COLO668 (cell line): ENCODE results near the gene KDM5B.
"Not testable (repeated sequence)": the region's sequence is repeated elsewhere in the genome, so short reads cannot be mapped to it uniquely, and the experiment has no call there.

Experiments used
- DNase-seq: peaks from one replicate; lab custom pipeline; 2025; ENCODE audit not compliant: unreplicated experiment; lab: John Stamatoyannopoulos, UW

KDM5B gene

DNA sequence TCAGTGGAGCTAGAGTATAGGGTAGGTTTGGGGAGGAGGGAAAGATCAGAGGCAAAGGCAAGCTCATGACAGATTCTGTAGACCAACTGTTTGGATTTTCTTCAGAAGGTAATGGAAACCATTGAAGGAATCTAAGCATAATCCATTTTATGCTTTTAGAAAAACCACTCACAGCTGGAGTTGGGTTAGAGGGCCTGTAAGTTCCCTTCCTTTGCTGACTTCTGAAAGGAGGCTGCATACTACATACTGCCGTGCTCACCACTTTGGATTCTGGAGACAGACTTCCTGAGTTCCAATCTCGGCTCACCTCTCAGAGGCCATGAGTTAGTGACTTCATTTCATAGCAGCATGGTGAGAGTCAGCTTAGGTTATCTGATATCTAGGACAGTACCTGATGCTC, 91.6 kb downstream of the KDM5B start:
- no peak for DNase-seq

DNA sequence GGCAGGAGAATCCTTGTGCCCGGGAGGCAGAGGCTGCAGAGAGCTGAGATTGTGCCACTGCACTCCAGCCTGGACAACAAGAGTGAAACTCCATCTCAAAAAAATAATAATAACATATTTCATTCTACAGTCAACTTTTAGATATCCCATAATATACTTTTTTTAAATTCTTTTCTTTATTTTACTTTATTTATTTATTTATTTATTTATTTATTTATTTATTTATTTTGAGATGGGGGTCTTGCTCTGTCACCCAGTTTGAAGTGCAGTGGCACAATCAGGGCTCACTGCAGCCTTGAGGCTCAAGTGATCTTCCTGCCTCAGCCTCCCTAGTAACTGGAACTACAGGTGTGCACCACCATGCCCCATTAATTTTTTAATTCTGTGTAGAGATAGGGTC, 94.0 kb downstream of the KDM5B start:
- DNase-seq: not testable (repeated sequence)

DNA sequence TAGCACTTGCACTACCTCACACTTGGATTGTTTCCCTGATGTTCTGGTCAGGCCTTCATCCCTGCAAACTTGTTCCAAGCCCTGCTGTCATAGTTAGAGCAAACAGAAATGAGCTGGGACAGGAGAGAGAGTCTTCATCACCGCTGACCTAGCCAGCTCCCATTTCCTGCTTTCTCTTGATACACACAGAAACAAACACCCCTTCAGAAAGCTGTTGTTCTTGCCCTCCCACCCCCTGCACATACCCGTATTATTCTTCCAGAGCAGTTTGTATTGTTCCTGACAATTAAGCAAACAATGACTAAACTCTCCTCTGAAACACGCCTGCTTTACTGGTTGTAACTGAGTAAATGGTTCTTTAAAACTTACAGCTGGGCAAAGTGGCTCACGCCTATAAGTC, 95.1 kb downstream of the KDM5B start:
- peak; percentile 62 for DNase-seq

DNA sequence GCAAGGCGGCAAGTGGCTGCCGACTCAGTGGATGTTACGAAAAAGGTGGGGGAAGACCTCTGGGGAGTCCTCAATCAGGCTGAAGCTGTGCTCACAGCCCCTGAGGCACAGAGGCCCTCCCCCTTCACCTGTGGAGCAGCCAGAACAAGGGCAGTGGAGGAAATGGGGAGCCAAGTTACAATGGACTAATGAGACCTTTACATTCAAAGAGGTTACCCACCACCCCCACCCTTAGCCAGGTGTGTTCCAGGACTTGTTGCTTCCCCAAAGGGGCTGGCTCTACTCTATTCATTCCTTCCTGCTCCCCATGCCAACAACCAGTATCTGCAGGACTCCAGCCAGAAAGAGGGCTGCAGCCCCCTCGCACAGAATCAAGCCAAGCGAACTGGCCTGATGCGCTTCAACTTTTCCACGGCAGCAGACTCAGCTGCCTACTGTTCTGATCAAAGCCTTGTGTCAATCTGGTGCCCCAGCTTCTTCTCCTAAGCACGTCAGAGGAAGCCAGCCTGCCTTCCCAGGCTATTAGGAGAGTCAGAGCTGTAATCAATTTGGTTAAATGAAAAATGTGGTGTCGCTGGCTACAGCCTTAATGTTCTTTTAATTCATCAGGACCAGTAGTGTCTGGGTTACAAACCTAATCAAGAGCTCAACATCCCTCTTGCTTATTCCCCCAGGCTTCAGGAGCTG, 96.1 kb downstream of the KDM5B start:
- no peak for DNase-seq

DNA sequence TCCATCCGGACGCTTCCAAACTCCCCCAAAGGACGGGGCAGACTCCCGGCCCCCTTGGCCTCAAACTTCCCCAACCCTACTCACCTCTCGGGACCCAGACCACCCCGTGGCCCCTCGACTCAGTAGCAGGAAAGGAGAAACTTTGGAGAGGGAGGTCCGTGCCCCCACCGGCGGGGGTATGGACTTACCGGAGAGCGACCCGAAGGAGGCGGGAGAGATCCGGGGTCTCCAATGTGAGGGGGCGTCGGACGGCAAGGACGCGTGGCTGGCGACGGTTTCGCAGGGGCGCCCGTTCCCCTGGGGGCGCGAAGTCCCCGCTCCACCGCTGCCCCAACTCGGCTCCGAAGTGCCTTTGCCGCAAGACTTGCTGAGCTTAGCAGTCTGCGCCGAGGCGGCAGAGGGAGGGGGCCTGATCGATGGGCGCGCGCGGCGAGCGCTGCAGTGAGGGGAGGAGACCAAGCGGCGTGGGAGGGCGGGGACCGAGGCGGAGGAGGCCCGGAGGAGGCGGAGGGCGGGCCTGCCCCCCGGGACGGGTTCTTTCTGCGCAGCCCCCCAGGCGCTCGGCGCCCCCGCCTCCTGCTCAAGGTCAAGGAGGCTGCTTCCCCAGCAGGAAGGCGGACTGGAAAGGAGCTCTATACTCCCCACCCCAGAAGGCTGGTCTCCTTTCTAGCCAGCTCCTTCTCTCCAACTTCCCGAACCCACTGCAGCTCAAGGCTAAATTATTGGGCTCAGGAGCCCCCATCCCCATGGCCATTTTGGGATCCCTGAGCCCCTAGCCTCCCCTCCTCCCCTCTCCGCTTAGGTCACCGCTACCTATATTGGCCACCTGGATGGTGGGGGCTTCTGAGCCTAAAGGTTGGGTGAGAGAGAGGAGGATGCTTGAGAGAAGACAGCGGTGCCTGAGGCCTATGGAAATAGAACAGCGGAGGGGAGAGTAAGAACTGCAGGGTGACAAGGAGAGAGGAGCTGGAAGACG, 97.9 kb downstream of the KDM5B start, which contains the start of gene SYT2:
Gene SYT2, minus strand, starts transcription at position 385 of the 976 bp plus-strand sequence. CDS start 104,682 bp downstream, outside the sequence.
- peak; percentile 78 for DNase-seq

DNA sequence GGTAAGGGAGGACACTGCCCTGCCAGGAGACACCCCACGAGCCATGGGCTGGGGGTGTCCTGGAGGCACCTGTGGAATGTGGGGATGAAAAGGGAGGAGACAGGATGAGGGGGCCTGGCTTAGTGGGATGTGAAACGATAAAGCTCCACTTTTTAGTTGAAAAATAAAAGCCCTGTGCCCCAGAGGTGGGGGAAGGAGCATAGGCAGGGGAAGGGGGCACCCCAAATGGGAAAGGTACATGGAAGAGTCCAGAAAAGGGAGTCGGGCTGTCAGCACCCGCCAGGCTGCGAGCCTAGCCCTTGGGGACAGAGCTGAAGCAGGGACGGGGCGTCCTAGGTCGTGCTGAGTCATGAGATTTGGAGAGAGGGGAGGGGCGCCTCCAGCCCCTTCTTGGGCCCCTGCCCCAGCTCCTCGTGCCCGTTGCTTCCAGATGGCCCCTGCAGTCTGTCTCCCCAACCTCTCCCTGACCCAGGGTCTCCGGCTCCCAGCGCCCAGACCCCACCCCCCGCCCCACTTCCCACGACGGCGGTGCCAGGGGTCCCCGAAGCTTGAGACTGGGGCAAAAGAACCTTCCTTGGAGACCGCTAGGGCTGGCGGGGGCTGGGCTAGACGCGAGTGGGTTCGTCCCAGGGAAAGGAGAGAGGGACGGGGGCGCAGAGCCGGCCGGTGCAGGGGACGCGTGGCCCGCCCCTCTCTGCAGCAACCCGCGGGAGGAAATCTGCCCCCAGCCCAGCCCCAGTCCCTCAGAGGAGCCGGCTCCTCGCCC, 98.8 kb downstream of the KDM5B start:
- DNase-seq: no peak

DNA sequence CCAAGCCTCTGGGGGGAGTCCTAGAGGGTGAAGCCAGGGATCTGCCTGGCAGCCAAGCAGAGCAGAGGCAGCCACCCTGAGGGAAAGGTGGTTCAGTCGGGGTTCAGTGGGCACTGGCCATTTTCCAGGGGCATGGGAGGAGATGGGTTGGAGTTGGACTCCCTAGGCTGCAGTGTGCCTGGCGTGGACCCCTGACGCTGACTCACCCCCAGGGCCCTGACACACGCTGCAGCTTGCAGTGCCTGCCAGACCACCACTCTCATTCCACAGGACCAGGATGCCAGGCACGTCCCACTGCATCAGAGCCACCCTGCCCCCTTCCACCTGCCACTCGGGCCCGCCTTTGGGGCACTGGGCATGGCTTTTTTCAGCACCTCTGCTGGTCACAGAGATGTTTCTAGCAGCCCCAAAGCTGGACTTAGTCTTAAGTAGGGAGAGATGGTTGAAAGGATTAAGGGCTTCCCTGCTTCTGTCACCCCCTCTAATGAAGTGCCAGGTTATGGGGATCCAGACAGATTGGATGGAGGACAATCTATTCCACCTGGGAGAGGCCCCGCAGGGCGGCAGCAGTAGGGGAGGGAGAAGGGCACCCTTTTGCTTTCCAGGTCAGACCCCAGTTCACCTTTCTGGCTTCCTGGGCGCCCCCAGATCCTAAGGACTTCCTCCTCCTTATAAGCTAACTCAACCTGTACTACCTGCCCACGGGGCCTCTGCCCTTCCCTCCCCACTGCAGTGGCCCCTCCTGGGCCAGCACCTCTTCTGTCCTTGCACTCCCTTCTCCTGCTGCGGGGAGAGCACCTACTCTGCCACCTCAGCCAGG, 99.6 kb downstream of the KDM5B start:
- no peak for DNase-seq

DNA sequence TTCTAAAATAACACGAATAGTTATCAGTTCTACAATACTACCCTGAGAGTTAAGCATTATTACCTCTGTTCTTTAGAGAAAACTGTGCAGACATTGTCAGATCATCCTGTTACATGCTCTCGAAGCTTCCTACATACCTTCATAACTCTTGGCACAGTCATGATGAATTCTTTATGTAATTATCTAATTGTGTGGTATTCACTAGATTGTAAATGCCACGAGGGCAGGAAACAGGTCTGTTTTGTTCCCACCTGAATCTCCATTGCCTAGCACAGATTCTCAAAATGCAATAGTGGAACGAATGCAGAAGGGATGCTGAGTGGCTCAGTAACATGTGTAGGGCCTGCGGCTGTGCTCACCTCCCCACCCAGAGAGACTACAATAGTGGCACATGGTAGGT, 101.4 kb downstream of the KDM5B start:
- DNase-seq: no peak

DNA sequence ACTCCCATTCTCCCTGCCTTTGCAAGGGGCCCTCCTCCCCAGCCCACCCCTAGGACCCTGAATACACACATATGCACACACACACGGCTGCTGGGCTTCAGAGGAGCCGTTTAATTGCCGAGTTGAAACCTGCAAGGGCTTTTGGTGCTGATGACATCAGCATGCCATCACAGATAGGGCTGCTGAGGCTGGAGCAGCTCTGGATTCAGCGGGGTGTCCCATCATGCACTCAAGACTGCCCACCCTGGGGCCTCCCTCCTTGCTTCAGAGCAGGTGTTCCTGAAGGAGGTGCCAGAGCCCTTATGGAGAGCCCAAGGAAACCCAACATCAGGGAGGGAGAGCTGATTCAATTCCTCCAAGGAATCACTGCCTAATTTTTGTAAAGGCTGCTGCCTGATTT, 103.6 kb downstream of the KDM5B start:
- no peak for DNase-seq

DNA sequence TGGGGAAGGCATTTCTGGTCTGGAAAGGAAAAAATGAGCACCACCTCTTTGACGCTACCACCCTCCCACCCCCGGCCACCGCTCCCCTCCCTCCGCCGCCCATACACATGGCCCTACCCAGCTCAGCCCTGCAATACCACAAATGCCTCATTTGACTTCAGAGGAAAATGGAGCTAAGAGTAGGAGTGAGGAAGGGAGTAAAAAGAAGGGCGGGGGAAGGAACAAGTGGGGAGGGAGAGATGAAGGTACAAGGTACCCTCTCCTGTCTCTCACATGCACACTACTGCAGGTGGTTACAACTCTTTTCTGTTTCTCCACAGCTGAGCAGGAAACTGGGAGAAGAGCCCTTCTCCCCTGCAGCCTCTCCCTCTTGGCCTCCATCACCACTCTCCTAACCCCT, 105.0 kb downstream of the KDM5B start:
- DNase-seq: no peak

DNA sequence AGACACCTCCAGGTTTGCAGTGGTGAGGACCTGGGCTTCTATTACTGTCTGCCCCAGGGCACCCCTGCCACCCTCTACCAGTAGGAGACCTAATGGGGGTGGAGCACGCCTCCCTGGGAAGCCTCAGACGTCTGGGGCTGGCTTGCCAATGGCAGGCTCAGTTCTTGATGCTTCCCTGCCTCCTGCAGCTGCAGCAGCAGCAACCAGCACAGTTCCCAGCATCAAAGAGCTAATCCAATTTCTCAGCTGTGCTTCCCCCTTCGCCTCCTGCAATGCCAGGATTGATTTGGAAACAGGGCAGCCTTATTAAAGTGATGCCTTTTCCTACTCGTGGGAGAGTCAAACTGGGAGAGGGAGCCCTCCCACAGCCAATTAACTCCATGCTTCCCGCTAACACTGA, 106.1 kb downstream of the KDM5B start:
- no peak for DNase-seq

DNA sequence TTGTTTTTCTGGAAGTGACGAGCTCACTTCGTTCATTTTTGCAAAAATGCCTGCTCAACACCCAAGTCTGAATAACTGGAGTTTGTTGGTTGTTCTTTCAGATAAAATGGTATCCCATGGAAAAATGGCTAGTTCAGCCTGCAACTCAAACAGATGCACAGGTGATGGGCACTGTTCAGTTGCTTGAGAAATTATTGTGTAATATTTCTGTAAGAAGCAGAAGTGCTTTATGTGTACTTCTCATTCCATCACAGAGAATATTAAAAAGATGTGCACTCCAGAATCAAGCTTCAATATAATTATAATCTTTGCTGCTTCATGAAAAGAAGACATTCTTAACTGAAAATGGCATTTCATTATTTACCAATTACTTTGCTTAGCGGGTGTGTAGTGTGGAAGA, 107.0 kb downstream of the KDM5B start:
- DNase-seq: no peak

DNA sequence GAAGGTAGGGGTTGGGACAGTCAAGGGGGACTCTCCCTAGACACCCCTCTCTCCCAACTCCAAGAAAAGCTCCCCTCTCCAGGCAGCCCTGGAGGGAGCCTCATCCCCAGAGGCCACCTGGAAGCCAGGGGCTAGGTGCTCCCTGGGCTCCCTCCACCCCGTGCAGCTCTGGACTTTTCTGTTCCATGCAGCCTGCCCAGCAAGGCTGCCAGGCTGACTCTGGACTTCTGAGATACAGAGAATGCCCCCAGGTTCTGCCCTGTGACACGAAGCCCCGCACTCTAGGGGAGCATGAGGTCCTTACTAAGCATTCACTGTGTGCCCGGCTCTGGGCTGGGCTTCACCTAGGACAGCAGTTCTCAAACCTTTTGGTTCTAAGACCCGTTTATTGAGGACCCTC, 108.2 kb downstream of the KDM5B start:
- no peak for DNase-seq

DNA sequence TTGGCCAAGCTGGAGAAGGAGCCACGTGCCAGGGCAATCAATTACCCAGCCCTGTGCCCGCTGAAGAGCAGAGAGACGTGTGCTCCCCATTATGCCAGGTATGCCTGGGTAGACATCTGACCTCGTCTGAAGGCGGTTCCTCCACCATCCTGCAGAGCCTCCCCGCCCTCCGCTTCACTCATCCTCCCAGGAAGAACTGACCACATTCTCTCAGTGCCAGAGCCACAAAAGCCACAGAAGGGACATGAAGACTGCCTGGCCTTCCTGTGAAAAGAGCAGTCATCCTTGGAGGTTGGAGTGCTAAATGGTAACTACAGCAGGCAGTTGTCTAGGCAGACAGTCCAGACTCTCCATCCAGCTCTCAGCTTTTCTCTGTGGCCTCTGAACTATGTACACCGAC, 109.9 kb downstream of the KDM5B start:
- DNase-seq: no peak

DNA sequence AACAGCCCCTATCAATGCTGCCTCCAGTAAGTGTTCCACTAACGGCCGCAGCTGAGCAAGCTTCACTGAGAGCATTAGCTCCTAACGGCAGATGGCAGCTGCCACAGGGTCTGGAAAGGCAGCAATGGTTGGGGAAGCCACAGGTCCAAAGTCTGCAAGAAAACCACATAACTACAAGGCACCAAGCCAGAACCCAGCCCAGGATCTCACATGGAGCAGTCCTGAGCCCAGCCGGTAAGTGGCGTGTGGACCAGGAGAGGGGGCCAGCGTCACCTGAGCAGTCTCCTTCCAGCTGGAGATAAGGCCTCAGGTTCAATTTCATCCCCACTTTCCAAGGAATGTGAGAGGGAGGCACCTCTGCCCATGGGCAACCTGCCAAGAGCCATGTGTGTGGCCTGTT, 111.2 kb downstream of the KDM5B start:
- peak; percentile 61 for DNase-seq

DNA sequence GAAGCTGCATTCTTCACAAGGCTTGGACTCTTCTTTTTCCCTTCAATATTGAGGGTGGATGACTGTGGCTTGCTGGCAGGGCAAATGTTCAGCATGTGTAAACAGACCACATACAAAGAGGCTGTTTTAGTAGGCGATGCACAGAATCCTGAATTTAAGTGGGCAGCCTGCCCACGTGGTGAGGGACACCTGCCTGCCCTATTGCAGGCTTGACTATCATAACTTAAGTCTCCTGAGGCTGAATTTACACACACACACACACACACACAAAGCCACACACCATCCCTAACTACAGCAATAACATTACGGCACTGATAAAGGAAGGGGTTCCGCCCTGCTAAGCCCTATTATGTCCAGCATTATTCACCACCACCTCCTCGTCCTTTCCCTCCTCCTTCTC, 113.9 kb downstream of the KDM5B start:
- peak; percentile 83 for DNase-seq

DNA sequence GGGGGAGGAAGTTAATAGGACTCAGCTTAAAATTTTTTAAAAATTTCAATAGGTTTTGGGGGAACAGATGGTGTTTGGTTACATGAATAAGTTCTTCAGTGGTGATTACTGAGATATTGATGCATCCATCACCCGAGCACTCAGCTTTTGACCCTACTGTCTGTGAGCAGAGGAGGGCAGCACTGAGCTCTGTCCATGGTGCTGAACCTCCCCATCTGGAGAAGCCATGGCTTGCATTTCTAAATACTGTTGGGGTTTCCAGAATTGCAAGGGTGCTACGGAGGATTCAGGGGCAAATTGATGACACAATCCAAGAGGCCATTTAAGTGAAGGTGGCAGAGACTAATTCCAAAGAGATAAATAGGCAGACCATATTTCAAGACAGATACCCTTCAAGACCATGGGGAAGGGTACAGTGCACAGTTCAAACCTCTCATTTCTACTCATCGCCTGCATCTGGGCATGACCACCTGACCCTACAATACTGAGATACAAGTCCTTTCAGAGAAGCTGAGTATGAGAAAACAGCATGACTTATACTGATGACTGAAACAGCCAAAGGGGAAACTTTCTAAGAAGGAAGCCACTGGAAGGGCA, 115.2 kb downstream of the KDM5B start:
- DNase-seq: peak; percentile 42

DNA sequence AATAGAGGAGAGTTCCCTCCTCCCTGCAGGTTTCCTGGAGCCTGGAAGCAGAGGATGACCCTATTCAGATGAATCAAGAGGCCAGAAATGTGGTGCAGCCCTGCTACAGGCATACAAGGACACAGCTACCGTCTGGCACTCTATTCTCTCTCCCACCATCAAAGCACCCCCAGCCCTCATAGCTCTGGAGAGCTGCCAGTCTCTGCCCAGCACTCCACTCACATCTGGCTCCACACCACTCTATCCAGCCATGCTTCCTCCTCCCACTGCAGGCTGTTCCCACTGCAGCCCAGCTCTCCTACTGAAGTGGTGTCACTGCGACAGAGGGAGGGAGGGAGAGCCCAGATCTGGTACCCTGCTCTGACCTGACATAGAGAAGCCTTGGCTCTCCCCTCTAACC, 116.4 kb downstream of the KDM5B start:
- no peak for DNase-seq

DNA sequence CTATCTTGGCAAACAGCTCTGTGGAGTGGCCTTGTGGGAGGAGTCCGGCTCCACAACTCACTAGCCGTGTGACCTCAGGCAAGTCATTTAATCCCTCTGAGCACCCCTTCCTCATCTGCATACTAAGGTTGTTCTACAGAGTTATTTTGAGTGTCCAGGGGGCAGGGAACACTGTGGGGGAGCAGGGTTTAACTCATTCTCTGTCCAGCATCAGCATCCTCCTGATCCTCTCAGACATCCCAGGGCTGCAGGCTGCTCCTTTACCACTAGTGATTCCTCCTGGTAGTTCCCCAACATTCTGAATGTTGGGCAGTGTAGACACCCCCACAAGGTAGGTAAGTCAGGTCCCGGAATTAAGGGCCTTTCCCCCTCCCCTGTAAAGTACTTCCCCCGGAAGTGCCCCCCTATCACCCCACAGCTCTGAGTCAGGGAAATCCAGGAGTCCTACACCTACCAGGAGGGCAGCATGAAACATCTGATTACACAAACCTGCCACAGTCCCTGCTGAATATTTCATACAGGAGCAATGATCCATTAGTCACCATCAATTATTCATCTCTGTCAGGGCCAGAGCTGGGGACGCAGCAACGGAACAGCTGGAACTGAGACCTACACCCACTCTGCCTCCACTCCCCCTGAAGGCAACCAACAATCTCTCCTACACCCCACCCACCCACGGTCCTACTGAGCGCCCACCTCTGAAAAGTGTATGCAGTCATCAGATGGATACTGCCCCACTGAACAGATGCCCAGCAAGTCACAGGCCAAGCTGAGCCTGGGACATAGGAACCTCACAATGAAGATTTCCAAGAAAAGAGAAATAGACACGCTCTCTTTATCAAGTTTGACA, 118.5 kb downstream of the KDM5B start:
- DNase-seq: peak; percentile 30
